Activated T-cell treated with anti-CD3 and anti-CD28 coated beads for 24 hours (primary cell): ENCODE results near the gene ADSS2.
A peak's percentile ranks its signal among the peaks of the same experiment; 100 is the strongest.

Experiments
- DNase-seq: peaks from one replicate; pipeline ENCODE4 v3.0.0-alpha.2; 2020; ENCODE audit warnings: low read depth

The ADSS2 gene

DNA sequence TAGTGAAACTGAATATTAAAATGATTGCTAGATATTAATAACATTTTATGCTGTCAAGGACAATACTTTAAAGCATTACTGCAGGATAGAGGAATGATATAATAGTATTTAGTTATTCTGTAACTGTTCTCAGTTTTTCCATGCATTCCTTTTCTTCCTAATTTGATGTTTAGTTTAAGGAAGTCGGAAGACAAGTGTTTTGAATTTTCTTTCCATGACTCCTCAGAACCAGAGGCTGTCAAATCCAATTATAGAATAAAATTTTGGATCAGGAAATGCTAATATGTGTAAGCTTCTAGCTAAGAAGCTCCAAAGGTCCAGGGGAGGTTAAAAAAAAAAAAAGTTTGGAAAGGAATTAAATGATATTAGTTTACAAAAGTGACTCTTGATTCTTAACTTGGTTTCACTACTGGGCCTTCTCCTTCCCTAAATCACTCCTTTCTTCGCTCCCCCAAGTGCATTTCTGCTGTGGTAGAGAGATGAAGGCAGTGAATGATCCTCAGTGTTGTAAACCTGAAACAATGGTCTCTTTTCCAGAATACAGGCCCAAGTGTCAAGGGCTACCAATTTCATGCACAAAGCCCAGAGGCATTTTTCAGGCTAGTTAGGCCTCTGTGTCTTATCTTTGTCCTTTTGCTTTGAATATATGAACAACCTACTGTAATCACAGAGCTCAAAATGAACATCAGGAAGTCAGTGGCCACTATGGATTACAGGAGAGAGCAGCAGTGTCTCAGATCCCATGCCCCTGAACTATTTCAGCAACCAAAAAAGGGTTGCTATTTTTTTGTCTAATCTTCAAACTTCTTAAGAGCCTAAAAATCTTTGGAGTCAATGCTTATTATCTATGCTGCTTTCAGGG lies 6.2 kb downstream of the ADSS2 start:
- DNase-seq = no peak

DNA sequence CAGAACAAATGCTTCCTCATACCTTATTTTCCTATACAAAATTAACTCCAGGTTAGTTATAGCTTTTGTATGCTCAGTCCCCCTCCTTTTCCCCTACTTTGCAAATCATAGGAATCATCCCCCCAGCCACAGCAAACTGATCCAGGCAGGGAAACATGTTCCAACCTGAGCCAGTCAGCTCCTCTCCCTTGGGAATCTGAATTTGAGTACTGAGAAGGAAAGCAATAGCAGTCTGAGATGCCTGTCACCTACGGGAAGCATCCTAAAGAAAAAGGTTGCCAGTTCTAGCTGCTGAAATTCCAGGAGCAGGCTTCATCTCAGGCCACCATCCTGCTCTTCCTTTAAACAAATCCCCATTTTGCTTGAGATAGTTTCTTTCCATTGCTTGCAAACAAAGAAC lies 6.9 kb downstream of the ADSS2 start:
- DNase-seq = no peak

DNA sequence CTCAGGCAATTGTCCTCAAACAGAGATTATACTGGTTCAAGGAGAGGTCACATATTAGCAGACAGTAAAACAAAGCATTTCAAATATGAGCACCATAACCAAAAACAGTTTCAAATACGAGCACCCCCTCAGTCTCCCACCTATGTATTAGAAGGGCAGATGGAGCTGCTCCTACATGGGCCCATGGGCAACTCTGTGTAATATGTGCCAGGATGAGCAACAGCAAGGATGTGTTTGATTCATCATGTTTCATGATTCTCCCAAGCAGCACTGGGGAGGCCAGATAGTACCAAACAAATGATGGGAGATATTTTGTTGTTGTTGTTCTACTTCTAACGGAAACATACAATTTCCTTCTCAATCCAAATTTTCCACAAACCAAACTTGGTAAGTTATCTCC lies 8.9 kb downstream of the ADSS2 start:
- DNase-seq = no peak

DNA sequence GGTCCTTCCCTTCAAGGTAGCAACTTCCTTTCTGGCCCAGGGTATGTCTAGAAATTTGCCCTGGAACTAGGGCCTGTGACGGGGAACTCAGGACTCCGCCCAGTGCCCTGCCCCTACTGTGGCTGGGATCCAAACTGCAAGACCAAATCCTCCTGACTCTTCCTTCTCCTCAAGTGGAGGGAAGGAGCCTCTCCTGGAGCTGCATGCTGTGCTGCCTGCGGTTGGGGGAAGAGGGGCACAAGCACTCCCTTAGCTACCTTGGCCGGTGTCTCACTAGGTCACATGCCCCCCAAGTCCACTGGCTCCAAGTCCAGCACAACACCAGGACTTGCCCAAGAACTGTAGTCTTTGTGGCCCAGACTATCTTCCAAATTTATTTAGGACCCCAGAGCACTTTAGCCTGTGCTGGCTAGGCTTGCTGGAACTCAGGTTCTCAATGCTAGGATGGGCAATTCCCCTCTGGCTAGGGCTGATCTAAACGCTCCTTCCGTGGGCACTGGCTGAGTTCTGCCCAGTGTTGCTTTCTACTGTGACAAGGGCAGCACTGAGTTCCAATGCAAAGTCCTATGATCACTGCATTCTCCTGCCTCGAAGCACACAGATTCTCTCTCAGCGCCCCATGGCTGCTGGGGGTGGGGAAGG lies 12.2 kb downstream of the ADSS2 start:
- DNase-seq = no peak

DNA sequence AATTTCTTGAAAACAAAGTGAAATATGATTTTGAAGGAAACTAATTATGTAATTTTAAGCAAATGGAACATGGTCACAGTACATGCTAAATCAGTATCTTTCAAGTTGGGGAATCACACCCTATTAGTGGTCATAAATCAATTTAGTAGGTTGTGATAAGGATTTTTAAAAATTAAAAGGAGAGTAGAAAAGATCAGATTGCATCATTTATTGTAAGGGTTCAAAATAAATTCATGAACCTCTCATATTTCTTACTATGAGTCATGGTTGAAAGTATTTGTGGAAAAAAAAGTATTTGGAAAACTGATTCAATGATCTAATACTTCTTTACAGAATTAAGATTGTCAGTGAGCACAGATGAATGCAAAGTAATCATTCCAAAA lies 14.6 kb downstream of the ADSS2 start:
- no peak for DNase-seq

DNA sequence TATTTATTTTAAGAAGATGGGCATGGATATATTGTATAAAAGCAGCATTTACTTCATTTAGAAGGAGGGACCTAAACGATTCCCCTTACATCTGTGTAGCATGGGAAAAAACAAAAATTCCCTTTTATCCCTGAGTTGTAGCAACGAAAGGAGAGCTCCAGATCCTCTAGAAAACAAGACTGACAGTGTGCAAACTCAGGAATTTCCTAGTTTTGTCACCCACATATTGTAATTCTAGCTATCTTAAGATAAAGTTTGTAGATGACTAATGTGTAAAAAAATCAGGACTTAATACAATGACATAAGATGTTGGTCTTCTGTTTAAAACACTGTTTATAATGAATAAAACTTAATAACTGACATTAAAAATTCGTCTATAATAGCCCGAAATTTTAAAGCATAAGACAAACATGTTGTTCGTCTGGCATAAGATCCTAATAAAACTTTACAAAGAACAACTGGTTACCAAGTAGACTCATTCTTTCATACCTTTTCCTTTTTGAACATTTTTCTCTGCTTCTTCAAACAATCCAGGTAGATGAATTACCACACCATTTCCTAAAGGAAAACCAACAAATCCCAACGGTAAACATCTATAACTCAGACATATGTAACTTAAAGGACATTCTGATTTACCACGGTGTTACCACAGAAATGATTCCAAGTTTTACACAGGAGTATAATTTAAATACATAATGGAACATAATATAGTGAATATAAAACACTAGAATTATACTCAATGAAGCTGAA lies 15.2 kb downstream of the ADSS2 start:
- DNase-seq = no peak

DNA sequence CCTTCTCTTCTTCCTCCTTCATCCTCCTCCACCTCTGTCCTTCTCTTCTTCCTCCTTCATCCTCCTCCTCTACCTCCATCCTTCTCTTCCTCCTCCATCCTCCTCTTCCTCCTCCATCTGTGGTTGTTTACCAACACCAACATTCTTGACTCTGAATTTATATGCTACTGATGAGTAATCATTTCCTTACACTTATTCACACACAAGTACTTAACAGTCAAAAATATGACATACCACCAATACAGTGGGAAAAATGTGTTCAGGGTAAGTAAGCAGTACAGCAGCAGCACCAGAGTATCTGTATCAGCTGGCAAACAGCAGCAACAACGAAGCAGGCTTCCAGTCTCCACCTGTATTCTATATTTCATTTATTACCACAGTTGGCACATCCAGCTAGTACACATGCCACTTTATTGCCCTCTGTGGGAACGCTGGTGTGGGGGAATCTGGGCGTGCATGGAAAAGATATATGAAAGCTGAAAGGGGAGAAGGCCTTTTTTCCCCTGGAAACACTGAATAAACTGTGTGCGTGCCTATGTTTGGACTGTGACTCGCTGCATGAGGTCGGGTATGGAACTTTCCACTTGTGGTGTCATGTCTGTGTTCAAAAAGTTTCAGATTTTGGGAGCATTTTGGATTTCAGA lies 16.0 kb downstream of the ADSS2 start:
- DNase-seq = peak; percentile 8

DNA sequence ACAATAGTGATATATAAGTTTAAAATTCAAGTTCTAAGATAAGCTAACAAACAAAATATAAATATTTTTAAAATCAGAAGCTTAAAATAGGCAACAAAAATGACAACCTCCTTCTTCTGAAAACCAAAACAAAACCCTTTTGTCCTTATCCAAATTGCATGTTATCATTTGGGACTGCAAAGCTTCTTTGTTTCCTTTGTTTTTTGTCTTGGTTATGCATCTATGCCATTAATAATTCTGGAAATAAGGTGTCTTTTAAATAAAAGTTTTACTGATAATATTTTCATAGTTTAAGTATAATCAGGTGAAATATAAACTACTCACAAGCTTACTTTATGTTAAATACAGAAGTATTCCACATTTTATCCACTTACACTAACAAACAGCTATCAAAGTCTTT lies 20.5 kb downstream of the ADSS2 start:
- no peak for DNase-seq

DNA sequence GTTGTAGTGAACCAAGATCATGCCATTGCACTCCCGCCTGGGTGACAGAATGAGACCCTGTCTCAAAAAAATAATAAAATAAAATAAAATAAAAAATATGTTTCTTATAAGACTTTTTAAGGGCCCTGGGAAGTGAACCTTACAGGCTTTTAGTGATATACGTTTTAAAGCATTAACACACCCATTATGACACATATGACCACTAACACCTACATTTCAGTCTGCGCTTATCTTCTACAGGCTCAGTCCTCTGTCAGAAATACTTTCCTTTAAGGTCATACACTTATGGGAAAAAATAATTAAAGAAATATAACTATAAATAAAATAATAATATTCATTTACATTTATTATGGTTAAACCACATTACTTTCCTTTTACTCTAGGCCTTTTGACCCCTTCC lies 21.9 kb downstream of the ADSS2 start:
- no peak for DNase-seq

DNA sequence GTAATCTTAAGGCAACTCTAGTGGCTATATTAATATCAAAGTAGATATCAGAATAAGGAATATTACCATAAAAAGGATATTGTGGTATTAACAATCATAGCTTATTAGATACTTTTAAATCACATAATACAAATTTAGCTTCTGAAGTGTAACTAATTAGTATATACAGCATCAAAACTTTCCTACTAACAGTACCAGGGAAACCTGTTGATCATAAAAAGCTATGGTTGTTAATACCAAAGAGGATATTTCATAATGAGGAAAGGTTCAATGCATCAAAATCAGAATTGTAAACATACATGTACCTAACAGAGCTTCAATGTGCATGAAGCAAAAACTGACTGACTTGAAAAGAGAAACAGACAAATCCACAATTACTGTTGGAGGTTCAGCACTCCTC lies 24.1 kb downstream of the ADSS2 start:
- DNase-seq = no peak

DNA sequence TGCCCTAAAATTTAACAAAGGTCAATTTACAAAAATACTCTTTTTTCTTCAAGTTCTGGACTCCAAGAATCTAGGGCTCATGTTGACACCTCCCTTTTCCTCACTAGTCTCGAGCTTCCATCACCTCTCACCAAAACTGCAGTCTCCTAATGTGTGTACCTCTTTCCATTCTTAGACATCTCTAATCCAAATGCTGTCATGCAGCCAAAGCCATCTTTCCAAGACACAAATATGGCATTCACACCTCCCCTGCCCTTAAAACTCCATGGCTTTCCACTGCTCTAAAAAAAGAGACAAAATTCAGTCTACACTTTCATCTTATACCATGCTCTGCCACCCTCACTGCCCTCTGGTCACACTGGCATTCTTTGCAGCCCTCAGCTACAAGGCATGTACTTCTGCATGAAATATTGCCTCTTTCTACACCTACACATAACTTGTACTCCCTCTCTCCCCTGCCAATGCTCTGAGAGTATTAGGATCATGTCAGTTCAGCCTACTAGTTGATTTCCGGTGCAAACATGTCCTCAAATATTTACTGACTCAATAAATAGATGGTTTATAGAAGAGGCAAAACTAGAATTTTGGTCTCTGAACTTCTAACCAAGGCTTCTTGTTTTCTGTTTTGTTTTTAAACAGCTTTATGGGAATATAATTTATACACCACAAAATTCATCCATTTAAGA lies 26.9 kb downstream of the ADSS2 start:
- no peak for DNase-seq

DNA sequence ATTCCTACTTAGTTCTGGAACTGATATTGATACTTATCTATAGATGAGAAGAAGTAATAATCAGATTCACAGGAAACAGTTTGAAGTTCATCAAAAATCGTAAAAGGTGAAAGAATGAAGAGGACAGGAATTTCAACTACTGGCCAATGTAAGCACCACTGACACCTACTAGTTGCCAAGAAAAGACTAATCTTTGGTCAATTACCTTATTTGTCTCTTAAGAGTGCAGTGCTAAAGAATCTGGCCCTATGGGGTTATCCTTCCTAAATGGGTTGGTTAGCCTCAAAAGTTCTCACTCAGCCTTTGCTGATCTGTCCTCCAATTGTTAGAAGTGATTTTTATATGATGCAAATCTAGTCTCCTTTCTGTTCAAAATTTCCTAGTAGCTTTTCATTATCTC lies 29.5 kb downstream of the ADSS2 start:
- no peak for DNase-seq

DNA sequence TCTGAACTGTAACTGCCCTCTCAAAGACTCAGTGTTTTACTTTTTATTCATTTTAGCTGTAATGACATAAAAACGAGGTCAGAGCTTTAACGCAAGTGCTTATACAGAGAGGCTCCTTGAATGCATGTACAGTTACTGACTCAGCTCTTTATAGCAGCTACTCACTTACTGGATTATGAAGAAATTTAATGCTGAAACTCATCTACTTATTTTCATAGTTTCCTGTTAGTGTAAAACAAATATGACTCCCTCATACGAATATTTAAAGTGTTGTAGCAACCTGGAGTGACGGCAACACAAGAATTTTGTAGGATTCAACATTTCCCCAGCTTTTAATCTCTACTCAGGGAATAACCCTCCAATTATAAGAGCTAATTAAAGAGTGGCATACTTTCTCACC lies 32.7 kb downstream of the ADSS2 start:
- DNase-seq = no peak

DNA sequence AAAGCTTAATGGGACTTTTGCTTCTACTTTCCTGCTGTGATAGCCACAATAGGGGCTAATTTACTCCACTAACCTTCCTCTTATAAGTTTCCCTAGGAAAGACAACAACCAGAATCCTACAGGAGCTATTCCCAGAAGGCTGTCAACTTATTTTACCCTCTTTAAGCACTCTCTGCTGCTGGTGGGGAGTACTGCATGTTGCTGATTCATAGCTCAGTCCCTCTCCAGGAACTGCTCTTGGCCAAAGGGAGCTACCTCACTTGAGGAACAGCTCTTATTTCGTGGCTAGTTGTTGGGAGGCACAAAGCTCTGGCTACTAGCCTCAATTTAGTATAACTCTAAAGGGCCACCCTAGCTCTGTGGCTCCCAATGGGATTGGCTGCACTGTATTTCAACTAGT lies 37.2 kb downstream of the ADSS2 start:
- DNase-seq = no peak

DNA sequence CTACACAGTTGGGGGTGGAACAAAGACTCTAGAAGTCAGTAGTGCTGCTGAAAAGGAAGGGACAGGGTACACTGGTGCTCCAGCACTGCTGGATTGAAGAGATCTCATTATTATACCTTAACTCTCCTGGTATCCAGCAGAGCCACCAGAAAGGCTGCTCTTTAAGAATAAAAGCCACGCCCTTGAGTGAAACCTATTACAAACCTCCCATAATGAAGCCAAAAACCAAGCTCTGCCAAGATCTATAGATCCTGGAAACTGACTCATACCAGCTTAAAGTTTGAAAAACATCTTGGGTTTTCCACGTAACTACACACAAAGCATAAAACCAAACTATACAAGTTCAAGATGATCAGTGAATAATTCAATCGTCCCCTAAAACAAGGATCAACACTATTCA lies 38.0 kb downstream of the ADSS2 start:
- no peak for DNase-seq

DNA sequence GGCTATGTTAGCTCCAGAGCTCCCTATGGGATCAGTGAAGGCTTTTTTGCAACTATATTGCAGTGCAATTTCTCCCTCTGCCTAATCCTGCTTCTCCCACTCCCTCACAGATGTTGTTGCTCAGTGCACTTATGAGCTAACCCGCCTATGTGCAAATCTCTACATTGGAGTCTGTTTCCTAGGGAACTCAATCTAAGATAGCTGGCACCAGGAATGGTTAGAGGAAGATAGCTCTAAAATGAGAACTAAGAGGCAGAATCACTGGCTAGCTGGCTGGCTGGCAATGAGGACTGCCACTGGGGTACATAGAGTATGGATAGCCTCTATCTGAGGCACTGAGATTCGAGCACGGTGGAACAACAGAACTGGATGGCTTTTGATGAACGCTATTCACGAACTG lies 39.5 kb downstream of the ADSS2 start:
- no peak for DNase-seq

DNA sequence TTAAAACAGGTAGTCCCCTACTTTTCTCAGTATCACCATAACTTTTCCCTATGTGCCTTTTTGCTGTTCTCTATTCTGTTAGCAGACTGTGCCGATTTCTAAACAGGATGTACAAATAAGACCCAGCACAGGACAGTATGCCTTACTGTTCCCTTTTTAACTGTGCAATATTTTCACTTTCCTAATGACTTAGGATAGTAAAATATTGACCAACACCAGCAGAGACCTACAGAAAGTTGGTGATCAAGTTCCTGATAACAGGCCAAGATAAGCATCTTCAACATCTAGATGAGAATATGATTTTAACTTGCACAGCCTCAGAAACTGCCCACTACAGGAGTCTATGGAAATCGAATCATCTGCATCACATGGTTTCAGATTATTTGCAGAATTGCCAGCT lies 42.0 kb downstream of the ADSS2 start:
- no peak for DNase-seq

DNA sequence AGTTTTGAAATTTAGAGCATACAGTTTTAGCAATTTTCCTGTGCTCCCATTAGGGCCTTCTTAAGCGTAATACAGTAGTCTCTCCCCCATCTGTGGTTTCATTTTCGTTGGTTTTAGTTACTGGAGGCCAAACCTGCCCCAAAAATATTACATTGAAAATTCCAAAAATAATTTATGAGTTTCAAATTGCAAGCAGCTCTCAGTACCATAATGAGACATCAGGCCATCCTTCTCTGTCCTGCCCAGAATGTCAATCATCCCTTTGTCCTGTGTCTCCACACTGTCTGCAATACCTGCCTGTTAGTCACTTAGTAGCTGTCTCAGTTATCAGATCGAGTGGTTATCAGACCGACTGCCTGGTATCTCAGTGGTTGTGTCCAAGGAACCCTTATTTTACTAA lies 45.4 kb downstream of the ADSS2 start:
- no peak for DNase-seq

DNA sequence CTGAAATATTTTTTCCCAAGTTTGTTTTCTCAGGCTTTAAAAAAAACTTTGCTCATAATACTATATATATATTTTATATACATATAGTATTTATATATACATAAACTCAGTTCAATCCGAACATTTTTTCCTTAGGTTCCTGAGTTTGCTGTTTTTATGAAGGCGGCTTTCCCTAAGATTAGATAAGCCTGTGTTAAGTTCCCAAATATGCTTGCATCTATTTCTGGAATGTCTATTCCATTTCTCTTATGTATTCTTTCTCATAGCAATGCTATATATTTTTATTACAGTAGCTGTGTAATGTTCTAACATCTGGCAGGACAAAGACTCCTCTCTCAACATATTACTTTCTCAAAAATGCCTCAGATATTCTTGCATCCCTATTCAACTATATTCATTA lies 45.9 kb downstream of the ADSS2 start:
- DNase-seq = no peak

DNA sequence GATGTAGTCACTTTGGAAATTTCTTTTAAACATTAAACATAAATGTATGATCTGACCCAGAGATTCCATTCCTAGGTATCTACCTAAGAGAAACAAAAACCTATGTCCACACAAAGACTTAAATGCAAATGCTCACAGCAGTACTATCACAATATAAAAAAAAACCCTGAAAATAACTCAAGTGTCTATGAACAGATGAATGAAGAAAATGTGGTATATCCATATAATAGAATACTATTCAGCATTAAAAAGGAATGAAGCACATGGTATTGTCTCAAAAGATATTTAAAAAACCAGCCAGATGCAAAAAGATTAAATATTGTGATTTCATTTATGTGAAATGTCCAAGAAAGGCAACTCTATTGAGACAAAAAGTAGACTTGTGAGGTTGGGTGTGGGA lies 48.3 kb downstream of the ADSS2 start:
- DNase-seq = no peak

DNA sequence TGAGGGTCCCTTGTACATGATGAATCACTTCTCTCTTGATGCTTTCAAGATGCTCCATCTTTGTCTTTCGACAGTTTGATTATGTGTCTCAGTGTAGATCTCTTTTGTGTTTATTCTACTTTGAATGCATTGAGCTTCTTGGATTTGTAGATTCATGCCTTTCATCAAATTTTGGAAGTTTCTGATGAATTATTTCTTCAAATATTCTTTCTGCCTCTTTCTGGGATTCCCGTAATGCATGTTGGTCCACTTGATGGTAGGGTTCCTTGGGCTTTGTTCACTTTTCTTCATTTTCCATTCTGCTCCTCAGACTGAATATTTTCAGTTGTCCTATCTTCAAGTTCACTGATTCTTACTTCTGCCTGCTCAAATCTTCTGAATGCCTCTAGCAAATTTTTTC lies 50.7 kb downstream of the ADSS2 start:
- DNase-seq = no peak

DNA sequence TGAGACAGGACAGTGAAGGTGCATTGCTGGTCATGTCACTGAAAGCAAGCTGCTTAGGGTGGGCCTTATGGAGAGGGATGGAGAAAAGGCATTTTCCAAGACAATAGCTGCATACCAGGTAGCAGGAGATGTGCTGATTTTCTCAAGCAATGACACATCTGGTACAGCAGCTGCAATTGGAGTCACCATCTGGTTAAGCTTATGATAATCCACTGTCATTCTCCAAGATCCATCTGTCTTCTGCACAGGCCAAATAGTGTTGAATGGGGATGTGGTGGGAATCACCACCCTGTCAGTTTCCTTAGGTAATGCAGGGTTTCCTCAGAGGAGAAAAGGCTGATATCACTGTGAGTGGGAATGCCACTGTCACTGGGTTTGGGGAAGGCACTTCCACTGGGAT lies 54.6 kb downstream of the ADSS2 start:
- no peak for DNase-seq
